H1 (cell line): Measurements from ENCODE around the gene DYNLL1. TPM values are rescaled to one million over a fixed set of nuclear protein-coding genes. Genes with fewer than 3 reads are reported as not detected.

Experiments
- CTCF ChIA-PET: fragments of 300-600 bp; sonication (Branson Sonifier 250); formaldehyde crosslinking; loops from one replicate; lab custom pipeline; 2021; ENCODE audit not compliant: partially characterized antibody; lab: Charles Lee
- POLR2A ChIA-PET: fragments of 300-600 bp; sonication (Branson Sonifier 250); formaldehyde crosslinking; loops from one replicate; lab custom pipeline; 2021; ENCODE audit warnings: inconsistent platforms; ENCODE audit not compliant: partially characterized antibody; lab: Charles Lee
- DNase-seq, 2 experiments: peaks; one replicate each; pipeline versions ENCODE4 v3.0.0 to v3.0.0-alpha.2; 2010 to 2022; ENCODE audit warnings: low spot score in 2 of 2, low read depth in 1 of 2, mixed read lengths in 1 of 2
- FAIRE-seq: peaks from 2 replicates; lab custom pipeline; 2011; peaks lifted over from hg19 to GRCh38; lab: Jason Lieb, UNC
- H2AFZ ChIP-seq: 2 replicates; pipeline ENCODE4 v1.8.1; 2012; ENCODE audit warnings: low read length, inconsistent platforms
- H2AK5ac ChIP-seq: 2 replicates; pipeline ENCODE4 v1.6.1; 2013; ENCODE audit warnings: low read depth, low read length
- H2BK120ac ChIP-seq: replicated peaks from 2 replicates; pipeline ENCODE3; 2013; ENCODE audit warnings: low read depth, low read length, inconsistent platforms
- H2BK12ac ChIP-seq: 2 replicates; pipeline ENCODE4 v1.6.1; 2013; ENCODE audit warnings: low read depth, low read length
- H2BK15ac ChIP-seq: 2 replicates; pipeline ENCODE4 v1.6.1; 2013; ENCODE audit warnings: low read length
- H2BK20ac ChIP-seq: 2 replicates; pipeline ENCODE4 v1.6.1; 2013; ENCODE audit warnings: low read length
- H2BK5ac ChIP-seq: 2 replicates; pipeline ENCODE4 v1.6.1; 2013; ENCODE audit warnings: low read depth, low read length
- H3K14ac ChIP-seq: 2 replicates; pipeline ENCODE4 v1.6.1; 2013; ENCODE audit warnings: inconsistent platforms; ENCODE audit not compliant: insufficient read length
- H3K18ac ChIP-seq: 2 replicates; pipeline ENCODE4 v1.6.1; 2013; ENCODE audit warnings: low read length; ENCODE audit errors: extremely low read depth
- H3K23ac ChIP-seq: 2 replicates; pipeline ENCODE4 v1.6.1; 2013; ENCODE audit warnings: inconsistent platforms; ENCODE audit not compliant: insufficient read length
- H3K23me2 ChIP-seq: 2 replicates; pipeline ENCODE4 v1.6.1; 2013; ENCODE audit warnings: low read depth, low read length
- H3K27ac ChIP-seq: 2 replicates; pipeline ENCODE4 v1.6.1; 2011; ENCODE audit warnings: low read depth, low read length, inconsistent platforms
- H3K27me3 ChIP-seq, 4 experiments: replicated peaks in 1 of 4; 1 replicate in 1 of 4; 2 replicates in 3 of 4; pipeline versions ENCODE4 v1.6.1 to v1.8.1; 2011 to 2013; ENCODE audit warnings: low read length in 3 of 4, mild to moderate bottlenecking in 3 of 4, inconsistent platforms in 2 of 4, mixed read lengths in 2 of 4, moderate library complexity in 1 of 4; ENCODE audit not compliant: control insufficient read depth in 3 of 4, insufficient read depth in 3 of 4; ENCODE audit errors: extremely low read depth in 1 of 4
- H3K36me3 ChIP-seq, 4 experiments: 2 replicates each; pipeline versions ENCODE4 v1.6.1 to v1.8.1; 2011 to 2013; ENCODE audit warnings: mild to moderate bottlenecking in 4 of 4, low read length in 3 of 4, moderate library complexity in 2 of 4, control low read depth in 1 of 4, inconsistent platforms in 1 of 4; ENCODE audit not compliant: insufficient read depth in 4 of 4, control insufficient read depth in 2 of 4
- H3K4ac ChIP-seq: replicated peaks from 2 replicates; pipeline ENCODE3; 2013; ENCODE audit warnings: low read length, low read depth, mixed read lengths, inconsistent platforms; ENCODE audit not compliant: insufficient read length
- H3K4me1 ChIP-seq, 4 experiments: replicated peaks in 1 of 4; 1 replicate in 1 of 4; 2 replicates in 3 of 4; pipeline versions ENCODE4 v1.6.1 to v1.8.1; 2011 to 2013; ENCODE audit warnings: low read length in 3 of 4, inconsistent platforms in 2 of 4, mixed read lengths in 1 of 4; ENCODE audit not compliant: insufficient read depth in 4 of 4, control insufficient read depth in 3 of 4
- H3K4me2 ChIP-seq, 2 experiments: 2 replicates each; pipeline versions ENCODE4 v1.6.1 to v1.8.1; 2011 to 2013; ENCODE audit warnings: low read depth in 2 of 2, low read length in 2 of 2, control low read depth in 1 of 2, inconsistent platforms in 1 of 2, mild to moderate bottlenecking in 1 of 2; ENCODE audit not compliant: insufficient read depth in 1 of 2
- H3K4me3 ChIP-seq, 4 experiments: fragments of 200-600, 300-600 bp in 1 of 4; sonication (generic), shearing (Covaris generic), sonication (Bioruptor Twin) in 1 of 4; 2 replicates each; pipeline versions ENCODE4 v1.5.1 to v1.8.1; 2011 to 2016; ENCODE audit warnings: low read length in 4 of 4, low read depth in 3 of 4, control low read depth in 2 of 4, inconsistent platforms in 2 of 4, mild to moderate bottlenecking in 2 of 4, mixed read lengths in 1 of 4, moderate library complexity in 1 of 4; ENCODE audit not compliant: insufficient read depth in 2 of 4; ENCODE audit errors: extremely low read depth in 1 of 4
- H3K56ac ChIP-seq: replicated peaks from 2 replicates; pipeline ENCODE3; 2013; ENCODE audit warnings: low read depth, mild to moderate bottlenecking, mixed read lengths, low read length, inconsistent platforms; ENCODE audit not compliant: insufficient read length
- H3K79me1 ChIP-seq: 2 replicates; pipeline ENCODE4 v1.6.1; 2013; ENCODE audit warnings: low read depth, low read length, control low read depth
- H3K79me2 ChIP-seq, 2 experiments: 2 replicates each; pipeline versions ENCODE4 v1.6.1 to v1.8.1; 2012 to 2013; ENCODE audit warnings: low read length in 2 of 2, mild to moderate bottlenecking in 2 of 2, inconsistent platforms in 1 of 2; ENCODE audit not compliant: insufficient read depth in 2 of 2, control insufficient read depth in 1 of 2
- H3K9ac ChIP-seq, 4 experiments: replicated peaks in 1 of 4; 1 replicate in 1 of 4; 2 replicates in 3 of 4; pipeline versions ENCODE4 v1.6.1 to v1.8.1; 2011 to 2013; ENCODE audit warnings: low read depth in 3 of 4, low read length in 3 of 4, control low read depth in 2 of 4, mild to moderate bottlenecking in 2 of 4, moderate library complexity in 2 of 4, inconsistent platforms in 1 of 4; ENCODE audit errors: extremely low read depth in 1 of 4
- H3K9me3 ChIP-seq, 2 experiments: 2 replicates each; pipeline versions ENCODE4 v1.6.1 to v1.8.1; 2012 to 2013; ENCODE audit warnings: mild to moderate bottlenecking in 2 of 2, moderate library complexity in 2 of 2, control low read depth in 1 of 2, inconsistent platforms in 1 of 2, low read depth in 1 of 2, low read length in 1 of 2, mixed read lengths in 1 of 2; ENCODE audit not compliant: insufficient read depth in 2 of 2
- H4K20me1 ChIP-seq, 2 experiments: replicated peaks in 1 of 2; 2 replicates each; pipeline versions ENCODE3 to v1.8.1; 2011 to 2013; ENCODE audit warnings: inconsistent platforms in 2 of 2, low read length in 2 of 2, mild to moderate bottlenecking in 1 of 2; ENCODE audit not compliant: insufficient read depth in 2 of 2, control insufficient read depth in 1 of 2
- H4K5ac ChIP-seq: 2 replicates; pipeline ENCODE4 v1.6.1; 2013; ENCODE audit warnings: low read length, low read depth, mixed read lengths, inconsistent platforms; ENCODE audit not compliant: insufficient read length
- H4K8ac ChIP-seq: 2 replicates; pipeline ENCODE4 v1.8.0; 2013; ENCODE audit warnings: mild to moderate bottlenecking, moderate library complexity, low read length, inconsistent platforms; ENCODE audit not compliant: insufficient read depth; ENCODE audit errors: extremely low read depth
- H4K91ac ChIP-seq: replicated peaks from 2 replicates; pipeline ENCODE3; 2013; ENCODE audit warnings: low read length, mixed read lengths, inconsistent platforms; ENCODE audit not compliant: insufficient read length
- CEBPB ChIP-seq: IDR thresholded peaks from 2 replicates; pipeline ENCODE4 v1.6.1; 2012; ENCODE audit warnings: low read depth, low read length
- CTBP2 ChIP-seq: IDR thresholded peaks from 2 replicates; pipeline ENCODE4 v1.7.0; 2011; ENCODE audit warnings: borderline replicate concordance, mild to moderate bottlenecking, moderate library complexity, mixed read lengths, low read length; ENCODE audit not compliant: insufficient read depth, insufficient read length
- E2F6 ChIP-seq: IDR thresholded peaks from 2 replicates; pipeline ENCODE4 v1.6.1; 2012; ENCODE audit warnings: inconsistent platforms
- EZH2 ChIP-seq: fragments of 200-600 bp; sonication (generic); IDR thresholded peaks from 2 replicates; pipeline ENCODE4 v1.7.1; 2012; ENCODE audit warnings: low read depth, mild to moderate bottlenecking, moderate library complexity, low read length, inconsistent platforms; ENCODE audit not compliant: severe bottlenecking
- KDM5A ChIP-seq: fragments of 200-600 bp; IDR thresholded peaks from 2 replicates; pipeline ENCODE4 v1.7.1; 2012; ENCODE audit warnings: mild to moderate bottlenecking, low read length, inconsistent platforms, mixed read lengths
- RAD21 ChIP-seq, 2 experiments: IDR thresholded peaks in 1 of 2; conservative IDR thresholded peaks in 1 of 2; 2 replicates each; pipeline ENCODE4 v1.6.1; 2011; ENCODE audit warnings: low read depth in 2 of 2, low read length in 2 of 2, improper control_type of control experiment in 1 of 2, inconsistent platforms in 1 of 2, mild to moderate bottlenecking in 1 of 2, moderate library complexity in 1 of 2
- RBBP5 ChIP-seq: IDR thresholded peaks from 2 replicates; pipeline ENCODE4 v1.7.1; 2012; ENCODE audit warnings: low read depth, mild to moderate bottlenecking, inconsistent platforms, low read length, moderate library complexity, borderline replicate concordance
- RNF2 ChIP-seq: fragments of 200-900, 300-1000 bp; sonication (generic); IDR thresholded peaks from 2 replicates; pipeline ENCODE4 v1.7.1; 2016; ENCODE audit warnings: borderline replicate concordance, low read depth, mild to moderate bottlenecking, antibody characterized with exemption, low read length; ENCODE audit not compliant: poor library complexity, severe bottlenecking; ENCODE audit errors: missing control alignments
- SIX5 ChIP-seq: IDR thresholded peaks from 2 replicates; pipeline ENCODE4 v1.6.1; 2011; ENCODE audit warnings: mild to moderate bottlenecking, low read depth, low read length
- WGBS, 2 experiments: shearing (Covaris generic) in 1 of 2; methylation state at CpG; one replicate each; pipeline versions ENCODE4 v1.1.6 to v1.1.7; 2013 to 2015; ENCODE audit warnings: low lambda C conversion rate in 2 of 2, mixed read lengths in 2 of 2, inconsistent platforms in 1 of 2, low coverage in 1 of 2, missing lambda C conversion rate in 1 of 2; ENCODE audit not compliant: insufficient replicate concordance in 2 of 2, insufficient coverage in 1 of 2, insufficient read length in 1 of 2; ENCODE audit errors: extremely low coverage in 1 of 2, missing lambda C conversion rate in 1 of 2; 5-methylcytosine and 5-hydroxymethylcytosine counted together
- polyA plus RNA-seq, 7 experiments: library from polyadenylated mRNA; depleted of rRNA in 3 of 7; stranded (reverse) in 5 of 7; unstranded in 2 of 7; fragments of >200 nt in 5 of 7; fragments of 200-250 nt in 2 of 7; gene quantifications; 1 replicate in 5 of 7; 2 replicates in 1 of 7; 4 replicates in 1 of 7; pipeline versions ENCODE4 v1.2.1 to v1.2.3, GENCODE V29; 2011 to 2013; ENCODE audit warnings: missing spikeins in 2 of 7, mixed read lengths in 2 of 7
- total RNA-seq: library from RNA; stranded (reverse); fragmentation: NEBNext Ultra II Directional; extraction: Animal tissue kit (Norgen Biotek cat#: 25700); gene quantifications from 2 replicates; pipeline ENCODE4 v1.2.1, GENCODE V29; 2021

The DYNLL1 gene
- total and polyA plus RNA-seq, 2 of the 8 experiments (the other 6 are each of a cell fraction or from before 2014, with no cell fraction given) = 423 to 488 TPM

DNA sequence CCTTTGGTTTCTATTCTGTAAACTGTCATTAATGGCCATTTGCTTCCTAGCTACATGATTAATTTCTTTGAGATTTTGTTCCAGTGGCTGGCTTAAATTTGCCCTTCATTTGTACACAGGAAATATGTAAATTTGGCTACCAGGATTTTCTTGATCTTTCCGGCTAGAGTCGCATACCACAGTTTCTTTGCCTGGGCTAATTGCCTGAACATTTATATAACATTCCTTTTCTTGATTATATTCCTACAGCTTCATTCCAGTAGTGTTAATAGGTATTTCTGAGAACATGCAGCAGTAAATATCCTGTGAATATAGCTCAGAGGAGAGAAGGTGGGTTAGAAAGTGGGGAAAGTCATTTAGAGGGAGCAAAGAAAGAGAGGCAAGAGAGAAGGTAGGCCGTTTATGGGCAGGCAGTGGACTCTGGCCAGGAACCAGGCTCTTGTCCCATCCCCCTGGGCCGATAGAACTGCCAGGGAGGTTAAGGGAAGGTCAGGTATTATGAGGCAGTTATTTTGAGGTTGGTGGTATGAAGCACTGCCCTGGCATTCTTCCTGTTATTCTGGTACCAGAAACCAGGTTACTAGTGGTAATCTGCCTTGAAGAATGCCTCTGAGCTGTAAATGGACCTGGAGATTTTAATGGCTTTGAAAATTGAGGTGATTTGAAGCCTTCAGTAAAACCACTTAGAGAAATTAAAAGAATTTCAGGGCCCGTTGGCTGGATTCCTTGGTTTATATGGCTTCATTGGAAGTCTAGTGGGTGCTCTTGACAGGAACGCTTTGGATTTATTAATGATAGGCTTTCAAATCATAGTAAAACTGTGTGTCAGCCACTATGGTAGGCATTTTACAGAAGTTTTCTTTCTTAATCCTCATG lies 42.6 kb downstream of the DYNLL1 start:
- Histone ChIP-seq H3K4me1 (peaks cover 3 to 8% (median 6%) of the 10 kb centered on the region in 4 experiments; a peak in 5 of 7 replicates), H3K23ac (no peak overlapping the region)

More for the DNA sequence above, 42.6 kb downstream of the DYNLL1 start:
- no peak overlapping the region for H2BK120ac ChIP-seq
- no peaks in the 10 kb centered on the region for H3K27me3 ChIP-seq
- peak overlapping the region in 1 of 2 experiments; percentile 91; a peak in 1 of 4 replicates for H3K4me2 ChIP-seq
- 84% methylated on average over 6 of the region's 6 CpGs; no CpG with 5 or more reads in 1 of the 2 experiments for WGBS, 2 experiments
- no peak overlapping the region for H3K56ac ChIP-seq
- peaks cover 17 to 26% of the 10 kb centered on the region in 2 experiments for H4K20me1 ChIP-seq
- no peak overlapping the region for H2BK5ac ChIP-seq
- ChIA-PET POLR2A (interaction anchor here (1.4 to 2.1 kb wide), 4 partner anchors 10 to 43 kb away, joined by 3 to 8 read pairs (median 5); partner anchors contain the start of genes COQ5 and DYNLL1), CTCF (interaction anchor here (0.7 to 1.7 kb wide), 3 partner anchors 23 to 71 kb away, joined by 3 to 4 read pairs (median 3); no protein-coding TSS in a partner anchor)
- H3K9me3 ChIP-seq = no peaks in the 10 kb centered on the region; a peak in 1 of 4 replicates
- H3K23me2 ChIP-seq = peaks cover 3% of the 10 kb centered on the region; the same call in 1 of the 2 replicates
- H3K79me2 ChIP-seq = peaks cover 32 to 86% of the 10 kb centered on the region in 2 experiments
- peaks cover 0 to 16% (median 2%) of the 10 kb centered on the region in 4 experiments; a peak in 2 of 8 replicates for H3K36me3 ChIP-seq
- H2BK12ac ChIP-seq = no peak overlapping the region
- DNase-seq = no peak
- FAIRE-seq = no peak
- H2BK20ac ChIP-seq = no peak overlapping the region
- H4K91ac ChIP-seq = no peak overlapping the region
- peaks cover 8% of the 10 kb centered on the region for H3K79me1 ChIP-seq
- H4K5ac ChIP-seq = no peak overlapping the region
- H2BK15ac ChIP-seq = no peak overlapping the region
- no peak for TF ChIP-seq KDM5A
- no peak for TF ChIP-seq RNF2
- no peak for TF ChIP-seq SIX5
- no peak for TF ChIP-seq EZH2
- no peak for TF ChIP-seq RBBP5
- TF ChIP-seq CTBP2 = no peak
- TF ChIP-seq CEBPB = no peak
- TF ChIP-seq RAD21 (IDR thresholded peaks at IDR 0.05 in 1 of 2, conservative IDR thresholded peaks at IDR 0.05 in 1 of 2; ENCODE audit: low read depth in 2 of 2, low read length in 2 of 2) = no peak
- no peak for TF ChIP-seq E2F6
- H4K8ac ChIP-seq = no peak overlapping the region
- H3K18ac ChIP-seq = no peak overlapping the region
- no peak overlapping the region for H3K4me3 ChIP-seq
- no peak overlapping the region for H3K9ac ChIP-seq
- no peak overlapping the region for H3K14ac ChIP-seq
- H2AFZ ChIP-seq = no peak overlapping the region
- H3K4ac ChIP-seq = no peak overlapping the region
- no peak overlapping the region for H3K27ac ChIP-seq
- H2AK5ac ChIP-seq = no peak overlapping the region
